Ovary (tissue), 3 donors: Measurements from ENCODE around the gene TAS2R30.

ENCODE experiments used
- EP300 ChIP-seq: sonication (generic); formaldehyde crosslinking; IDR thresholded peaks from one replicate; pipeline ENCODE4 v1.6.1; 2017; ENCODE audit warnings: antibody characterized with exemption
- POLR2A ChIP-seq: fragments of 450-650 bp; IDR thresholded peaks from one replicate; pipeline ENCODE4 v1.6.1; 2017; ENCODE audit warnings: antibody characterized with exemption, mild to moderate bottlenecking, moderate library complexity
- TF ChIP-seq, protein P1 (sequence below), 3 donors: fragments of 450-650 bp in 2 of 3; fragments of 200-600 bp in 1 of 3; IDR thresholded peaks; one replicate each; pipeline versions ENCODE4 v1.5.1 to v1.8.0; 2016 to 2022; ENCODE audit warnings: antibody characterized with exemption in 3 of 3, mild to moderate bottlenecking in 1 of 3
- donor health status: DM: no; HTN: no; CAD: no.

DNA sequence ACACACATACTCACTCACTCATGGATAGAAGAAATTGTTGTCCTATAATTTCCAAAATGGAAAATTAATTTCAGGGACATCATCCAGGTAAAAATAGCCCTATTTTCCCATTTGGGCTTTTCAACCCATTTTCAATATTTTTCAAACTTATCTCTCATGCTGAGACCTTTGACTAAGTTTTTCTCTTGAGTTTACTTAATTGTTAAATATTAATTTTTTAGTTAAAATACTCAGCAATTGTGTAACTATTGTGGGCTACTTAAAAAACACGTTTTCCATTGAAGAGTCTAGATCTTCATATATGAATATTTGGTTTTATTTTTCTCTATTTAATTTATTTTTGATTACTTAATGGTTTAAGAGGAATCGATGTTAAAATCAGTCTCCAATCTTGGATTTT, 28.2 kb downstream of the TAS2R30 start:
- TF ChIP-seq, protein P1, sequence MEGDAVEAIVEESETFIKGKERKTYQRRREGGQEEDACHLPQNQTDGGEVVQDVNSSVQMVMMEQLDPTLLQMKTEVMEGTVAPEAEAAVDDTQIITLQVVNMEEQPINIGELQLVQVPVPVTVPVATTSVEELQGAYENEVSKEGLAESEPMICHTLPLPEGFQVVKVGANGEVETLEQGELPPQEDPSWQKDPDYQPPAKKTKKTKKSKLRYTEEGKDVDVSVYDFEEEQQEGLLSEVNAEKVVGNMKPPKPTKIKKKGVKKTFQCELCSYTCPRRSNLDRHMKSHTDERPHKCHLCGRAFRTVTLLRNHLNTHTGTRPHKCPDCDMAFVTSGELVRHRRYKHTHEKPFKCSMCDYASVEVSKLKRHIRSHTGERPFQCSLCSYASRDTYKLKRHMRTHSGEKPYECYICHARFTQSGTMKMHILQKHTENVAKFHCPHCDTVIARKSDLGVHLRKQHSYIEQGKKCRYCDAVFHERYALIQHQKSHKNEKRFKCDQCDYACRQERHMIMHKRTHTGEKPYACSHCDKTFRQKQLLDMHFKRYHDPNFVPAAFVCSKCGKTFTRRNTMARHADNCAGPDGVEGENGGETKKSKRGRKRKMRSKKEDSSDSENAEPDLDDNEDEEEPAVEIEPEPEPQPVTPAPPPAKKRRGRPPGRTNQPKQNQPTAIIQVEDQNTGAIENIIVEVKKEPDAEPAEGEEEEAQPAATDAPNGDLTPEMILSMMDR (IDR thresholded peaks at IDR 0.05) = no peak
- TF ChIP-seq POLR2A = no peak
- TF ChIP-seq EP300 = no peak
